Keratinocyte (primary cell): ENCODE results near the gene BTG2. TPM values are rescaled to one million over a fixed set of nuclear protein-coding genes. Genes with fewer than 3 reads are reported as not detected.

Source experiments
- DNase-seq: peaks from one replicate; pipeline ENCODE4 v3.0.0-alpha.2; 2011; ENCODE audit warnings: low read depth, missing footprints, low spot score
- FAIRE-seq: peaks from 2 replicates; lab custom pipeline; 2011; peaks lifted over from hg19 to GRCh38; lab: Jason Lieb, UNC
- H2AFZ ChIP-seq: 2 replicates; pipeline ENCODE4 v1.6.0; 2012; ENCODE audit warnings: low read length, control low read depth, inconsistent platforms; ENCODE audit not compliant: control insufficient read depth
- H3K27ac ChIP-seq: 2 replicates; pipeline ENCODE4 v1.5.1; 2011; ENCODE audit warnings: low read length; ENCODE audit not compliant: control insufficient read depth, insufficient read depth
- H3K27me3 ChIP-seq: 3 replicates; pipeline ENCODE4 v1.6.0; 2011; ENCODE audit warnings: low read length; ENCODE audit not compliant: control insufficient read depth, insufficient read depth; ENCODE audit errors: extremely low read depth
- H3K36me3 ChIP-seq, 2 experiments: 2 replicates in 1 of 2; 3 replicates in 1 of 2; pipeline ENCODE4 v1.5.1; 2011; ENCODE audit warnings: low read length in 2 of 2, mild to moderate bottlenecking in 1 of 2; ENCODE audit not compliant: control insufficient read depth in 2 of 2, insufficient read depth in 2 of 2; ENCODE audit errors: extremely low read depth in 1 of 2
- H3K4me1 ChIP-seq: 3 replicates; pipeline ENCODE4 v1.5.1; 2011; ENCODE audit warnings: low read length; ENCODE audit not compliant: control insufficient read depth, insufficient read depth; ENCODE audit errors: extremely low read depth
- H3K4me2 ChIP-seq: 3 replicates; pipeline ENCODE4 v1.6.0; 2011; ENCODE audit warnings: low read depth, low read length; ENCODE audit not compliant: control insufficient read depth, insufficient read depth; ENCODE audit errors: extremely low read depth
- H3K4me3 ChIP-seq, 3 experiments: fragments of 200-600 bp in 1 of 3; sonication (generic) in 1 of 3; 2 replicates in 2 of 3; 3 replicates in 1 of 3; pipeline ENCODE4 v1.5.1; 2011 to 2016; ENCODE audit warnings: low read length in 3 of 3, mild to moderate bottlenecking in 3 of 3, control low read depth in 2 of 3, inconsistent platforms in 1 of 3, low read depth in 1 of 3, mixed read lengths in 1 of 3, mixed run types in 1 of 3, moderate library complexity in 1 of 3; ENCODE audit not compliant: control insufficient read depth in 2 of 3, insufficient read depth in 2 of 3; ENCODE audit errors: extremely low read depth in 1 of 3
- H3K79me2 ChIP-seq: 2 replicates; pipeline ENCODE4 v1.6.0; 2012; ENCODE audit warnings: low read length; ENCODE audit not compliant: control insufficient read depth, insufficient read depth
- H3K9ac ChIP-seq: 3 replicates; pipeline ENCODE4 v1.6.0; 2011; ENCODE audit warnings: low read length; ENCODE audit not compliant: control insufficient read depth, insufficient read depth; ENCODE audit errors: extremely low read depth
- H3K9me1 ChIP-seq: 3 replicates; pipeline ENCODE4 v1.6.0; 2011; ENCODE audit warnings: low read length; ENCODE audit not compliant: control insufficient read depth, insufficient read depth; ENCODE audit errors: extremely low read depth
- H3K9me3 ChIP-seq: 2 replicates; pipeline ENCODE4 v1.5.1; 2012; ENCODE audit warnings: low read depth, low read length; ENCODE audit not compliant: control insufficient read depth
- H4K20me1 ChIP-seq: 3 replicates; pipeline ENCODE4 v1.6.0; 2011; ENCODE audit warnings: low read length; ENCODE audit not compliant: control insufficient read depth, insufficient read depth; ENCODE audit errors: extremely low read depth
- EZH2 ChIP-seq: IDR thresholded peaks from one replicate; pipeline ENCODE4 v1.6.1; 2012; ENCODE audit warnings: inconsistent platforms, mild to moderate bottlenecking, low read length, moderate library complexity
- dilution Hi-C: fragments of 300-500 bp; cut with MboI; formaldehyde crosslinking; loops from one replicate; pipeline ENCODE4 v1.7.0; 2020; ENCODE audit warnings: low sequenced_read_pairs; ENCODE audit not compliant: extremely low pct_ligation_motif_present
- polyA plus RNA-seq, 5 experiments: library from polyadenylated mRNA; depleted of rRNA in 3 of 5; stranded (reverse) in 3 of 5; stranded (forward) in 1 of 5; unstranded in 1 of 5; fragments of >200 nt; gene quantifications; 1 replicate in 1 of 5; 2 replicates in 3 of 5; 3 replicates in 1 of 5; pipeline versions ENCODE4 v1.2.1 to v1.2.3, GENCODE V29; 2011 to 2012; ENCODE audit warnings: missing spikeins in 2 of 5, low read depth in 1 of 5, low replicate concordance in 1 of 5
- TF ChIP-seq, protein P1 (sequence below), 3 experiments: IDR thresholded peaks in 1 of 3; conservative IDR thresholded peaks in 1 of 3; optimal IDR thresholded peaks in 1 of 3; 2 replicates in 2 of 3; 3 replicates in 1 of 3; pipeline versions ENCODE3 to v1.5.1; 2011; ENCODE audit warnings: low read length in 3 of 3, mild to moderate bottlenecking in 3 of 3, moderate library complexity in 2 of 3, control low read depth in 1 of 3, inconsistent platforms in 1 of 3; ENCODE audit not compliant: insufficient read depth in 2 of 3; ENCODE audit errors: extremely low read depth in 1 of 3

BTG2 gene
- polyA plus RNA-seq, 1 donor (not counting 4 experiments of a cell fraction or from before 2014, with no cell fraction given): 117 TPM

- no peaks in the 10 kb centered on the region for H3K79me2 ChIP-seq
- H3K4me3 ChIP-seq: no peak overlapping the region
- TF ChIP-seq, protein P1, sequence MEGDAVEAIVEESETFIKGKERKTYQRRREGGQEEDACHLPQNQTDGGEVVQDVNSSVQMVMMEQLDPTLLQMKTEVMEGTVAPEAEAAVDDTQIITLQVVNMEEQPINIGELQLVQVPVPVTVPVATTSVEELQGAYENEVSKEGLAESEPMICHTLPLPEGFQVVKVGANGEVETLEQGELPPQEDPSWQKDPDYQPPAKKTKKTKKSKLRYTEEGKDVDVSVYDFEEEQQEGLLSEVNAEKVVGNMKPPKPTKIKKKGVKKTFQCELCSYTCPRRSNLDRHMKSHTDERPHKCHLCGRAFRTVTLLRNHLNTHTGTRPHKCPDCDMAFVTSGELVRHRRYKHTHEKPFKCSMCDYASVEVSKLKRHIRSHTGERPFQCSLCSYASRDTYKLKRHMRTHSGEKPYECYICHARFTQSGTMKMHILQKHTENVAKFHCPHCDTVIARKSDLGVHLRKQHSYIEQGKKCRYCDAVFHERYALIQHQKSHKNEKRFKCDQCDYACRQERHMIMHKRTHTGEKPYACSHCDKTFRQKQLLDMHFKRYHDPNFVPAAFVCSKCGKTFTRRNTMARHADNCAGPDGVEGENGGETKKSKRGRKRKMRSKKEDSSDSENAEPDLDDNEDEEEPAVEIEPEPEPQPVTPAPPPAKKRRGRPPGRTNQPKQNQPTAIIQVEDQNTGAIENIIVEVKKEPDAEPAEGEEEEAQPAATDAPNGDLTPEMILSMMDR (optimal IDR thresholded peaks at IDR 0.05 in 1 of 3, IDR thresholded peaks at IDR 0.05 in 1 of 3, conservative IDR thresholded peaks at IDR 0.05 in 1 of 3; ENCODE audit: extremely low read depth in 1 of 3, insufficient read depth in 2 of 3, low read length in 3 of 3): no peak
- no peak for TF ChIP-seq EZH2
- H3K36me3 ChIP-seq: no peaks in the 10 kb centered on the region
- H3K4me1 ChIP-seq: no peaks in the 10 kb centered on the region
- DNase-seq: no peak
- no peaks in the 10 kb centered on the region for H3K9me1 ChIP-seq
- no peak overlapping the region for H3K27ac ChIP-seq
- peaks cover 13% of the 10 kb centered on the region for H3K27me3 ChIP-seq
- dilution Hi-C loops: loop anchor here (25.0 kb wide), 1 partner anchor 112 kb away; no protein-coding TSS in a partner anchor
- no peak overlapping the region for H2AFZ ChIP-seq
- FAIRE-seq: no peak
- H3K9ac ChIP-seq: no peak overlapping the region
- no peak overlapping the region for H3K4me2 ChIP-seq
- H3K9me3 ChIP-seq: no peaks in the 10 kb centered on the region
- H4K20me1 ChIP-seq: no peaks in the 10 kb centered on the region
Observed at GRCh38 chr1:203349773-203350524, 44.6 kb downstream of the BTG2 start.

GRCh38 chr1:203351037-203351625 is 45.8 kb downstream of the BTG2 start, which contains the start of gene FMOD:
TSS of gene FMOD (minus strand) at chr1:203351122. CDS start at chr1:203348270, 2,852 bp downstream.
- H3K9ac ChIP-seq: no peak within 1 kb of the TSS
- H3K4me2 ChIP-seq: peak within 1 kb of the TSS; percentile 12

More at GRCh38 chr1:203351037-203351625, 45.8 kb downstream of the BTG2 start, which contains the start of gene FMOD:
- Histone ChIP-seq H3K9me1 (no peaks in the 10 kb centered on the region), H3K79me2 (no peaks in the 10 kb centered on the region), H3K4me1 (no peaks in the 10 kb centered on the region), H3K27me3 (peaks cover 20% of the 10 kb centered on the region), H3K36me3 (no peaks in the 10 kb centered on the region), H4K20me1 (no peaks in the 10 kb centered on the region), H3K27ac (no peak within 1 kb of the TSS), H2AFZ (no peak within 1 kb of the TSS), H3K9me3 (no peaks in the 10 kb centered on the region), H3K4me3 (no peak within 1 kb of the TSS)
- DNase-seq (no peak), FAIRE-seq (no peak)
- dilution Hi-C loops: loop anchor here (25.0 kb wide), 1 partner anchor 111 kb away; no protein-coding TSS in a partner anchor
- no peak for TF ChIP-seq EZH2
- TF ChIP-seq, protein P1 (optimal IDR thresholded peaks at IDR 0.05 in 1 of 3, IDR thresholded peaks at IDR 0.05 in 1 of 3, conservative IDR thresholded peaks at IDR 0.05 in 1 of 3; ENCODE audit: extremely low read depth in 1 of 3, insufficient read depth in 2 of 3, low read length in 3 of 3): peak in 1 of 3 experiments; percentile 19
